NCI-H2196 treated with DMSO at 0.1 percent for 48 hours (cell line): ENCODE results near the gene CHD6.

ENCODE experiments used
- DNase-seq: peaks from one replicate; lab custom pipeline; 2025; ENCODE audit not compliant: unreplicated experiment; lab: John Stamatoyannopoulos, UW

CHD6 gene

GRCh38 chr20:41621971-41622370, 3.8 kb upstream of the CHD6 start:
- DNase-seq = no peak

GRCh38 chr20:41621421-41621820, 3.2 kb upstream of the CHD6 start:
- no peak for DNase-seq

- no peak for DNase-seq
Observed at GRCh38 chr20:41619360-41620100, 1.4 kb upstream of the CHD6 start.

- peak; percentile 23 for DNase-seq
Observed at GRCh38 chr20:41618807-41619311, 682 bp upstream of the CHD6 start.

GRCh38 chr20:41617059-41617901, 897 bp downstream of the CHD6 start:
- DNase-seq = peak; percentile 10

- DNase-seq = no peak
Observed at GRCh38 chr20:41616228-41616627, 1.9 kb downstream of the CHD6 start.

- DNase-seq = no peak
Observed at GRCh38 chr20:41615676-41616075, 2.5 kb downstream of the CHD6 start.

- DNase-seq = no peak
Observed at GRCh38 chr20:41615110-41615509, 3.1 kb downstream of the CHD6 start.

GRCh38 chr20:41613321-41613720, 4.9 kb downstream of the CHD6 start:
- DNase-seq = no peak

- DNase-seq = no peak
Observed at GRCh38 chr20:41609474-41609873, 8.7 kb downstream of the CHD6 start.

GRCh38 chr20:41608606-41609005, 9.6 kb downstream of the CHD6 start:
- no peak for DNase-seq

- no peak for DNase-seq
Observed at GRCh38 chr20:41607791-41608190, 10.4 kb downstream of the CHD6 start.

- no peak for DNase-seq
Observed at GRCh38 chr20:41604002-41604401, 14.2 kb downstream of the CHD6 start.

GRCh38 chr20:41601742-41602141, 16.4 kb downstream of the CHD6 start:
- no peak for DNase-seq

- no peak for DNase-seq
Observed at GRCh38 chr20:41600926-41601631, 17.1 kb downstream of the CHD6 start.

GRCh38 chr20:41599699-41600104, 18.5 kb downstream of the CHD6 start:
- no peak for DNase-seq

GRCh38 chr20:41598719-41599118, 19.5 kb downstream of the CHD6 start:
- DNase-seq = no peak

GRCh38 chr20:41594514-41595322, 23.5 kb downstream of the CHD6 start:
- no peak for DNase-seq

GRCh38 chr20:41592516-41593216, 25.5 kb downstream of the CHD6 start:
- no peak for DNase-seq

GRCh38 chr20:41587956-41588355, 30.2 kb downstream of the CHD6 start:
- no peak for DNase-seq
